Suppressor macrophage (primary cell): ENCODE results near the gene MRPL27.
A peak's percentile ranks its signal among the peaks of the same experiment; 100 is the strongest.
"Not testable (repeated sequence)": the region's sequence is repeated elsewhere in the genome, so short reads cannot be mapped to it uniquely, and the experiment has no call there.

Experiments
- DNase-seq, 4 experiments: peaks; one replicate each; pipeline ENCODE4 v3.0.0-alpha.2; 2020 to 2022
- total RNA-seq, 17 experiments: gene quantifications; one replicate each; lab custom pipeline; 2026; ENCODE audit warnings: mixed read lengths in 6 of 17, inconsistent platforms in 3 of 17; lab: John Stamatoyannopoulos, UW

The MRPL27 gene
- total RNA-seq: 10.9 to 32.8 (median 22.0) reads per million in 17 experiments

DNA sequence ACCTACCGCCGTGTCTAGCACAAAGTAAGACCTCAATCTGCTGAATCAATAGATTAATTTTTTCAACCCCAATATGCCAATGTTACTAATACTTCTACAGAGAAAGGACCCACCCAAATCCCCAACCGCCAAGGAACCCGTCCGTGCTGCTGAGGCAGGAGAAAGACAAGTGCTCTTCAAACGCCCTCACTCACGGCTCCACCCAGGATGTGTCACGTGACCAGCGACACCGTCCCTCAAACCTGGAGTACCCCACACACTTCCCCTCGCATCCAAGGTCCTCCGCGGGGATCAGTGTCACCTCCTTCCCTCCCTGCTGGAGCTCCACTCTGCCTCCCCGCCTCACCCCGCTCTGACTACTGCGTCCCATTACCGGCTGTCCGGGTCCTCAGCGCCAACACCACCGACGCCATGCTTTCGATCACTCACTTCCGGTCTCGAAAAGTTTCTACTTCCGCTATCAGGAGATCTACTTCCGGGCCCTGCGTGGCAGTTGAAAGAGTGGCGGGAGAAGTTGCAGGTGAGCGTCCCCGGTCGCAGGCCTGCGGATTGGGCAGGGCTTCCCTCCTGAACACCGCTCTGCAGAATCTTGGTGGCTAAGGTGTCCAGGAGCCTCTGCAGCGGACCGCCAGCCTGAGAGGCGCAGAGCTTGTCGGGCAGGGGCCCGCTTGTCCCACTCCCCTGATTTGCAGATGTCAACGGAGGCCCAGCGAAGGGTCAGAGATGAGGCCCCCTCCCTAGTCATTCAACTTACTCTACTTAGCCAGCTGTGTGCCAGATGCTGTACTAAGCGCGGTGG lies at the start of gene MRPL27, which contains the start of gene EME1:
Gene MRPL27 (minus strand): TSS at position 427 of the 799 bp plus-strand sequence. CDS start 14 bp downstream, at position 413.
Gene EME1 (plus strand): TSS at position 472 of the 799 bp plus-strand sequence. CDS start 1,980 bp downstream, outside the sequence.
- peak; percentile 87 to 93 (median 90) for DNase-seq

GRCh38 chr17:50422738-50423137 lies 49.8 kb upstream of the MRPL27 start:
- peak in 1 of 4 experiments; percentile 21 for DNase-seq

DNA sequence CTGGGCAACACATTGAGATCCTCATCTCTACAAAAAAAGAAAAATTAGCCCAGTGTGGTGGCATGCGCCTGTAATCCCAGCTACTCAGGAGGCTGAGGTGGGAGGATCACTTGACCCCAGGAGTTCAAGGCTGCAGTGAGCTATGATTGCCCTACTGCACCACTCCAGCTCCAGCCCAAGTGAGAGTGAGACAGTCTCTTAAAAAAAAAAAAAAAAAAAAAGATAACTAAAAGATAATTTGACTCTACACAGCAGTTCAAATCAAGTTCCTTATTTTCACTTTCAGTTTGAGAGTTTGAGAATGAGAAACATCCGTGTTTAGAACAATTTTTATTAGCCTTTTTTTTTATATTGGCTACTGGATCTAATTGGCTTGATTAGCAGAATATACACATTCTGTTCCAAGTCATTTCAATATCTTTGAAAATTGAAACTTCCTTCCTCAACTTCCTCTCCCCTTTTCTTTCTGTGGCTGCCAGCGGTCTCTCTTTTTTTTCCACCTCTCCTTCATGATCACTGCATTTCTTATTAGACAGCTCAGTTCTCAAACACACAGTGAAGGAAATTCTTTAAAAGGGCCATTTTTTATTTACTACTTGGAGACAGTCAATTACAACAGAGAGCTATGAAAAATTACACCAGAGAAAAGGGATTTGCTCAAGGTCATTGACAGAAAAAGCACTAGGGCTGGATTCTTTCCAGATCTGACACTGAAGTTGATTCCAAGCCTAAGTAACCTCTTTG lies 48.5 kb upstream of the MRPL27 start:
- DNase-seq: peak in 2 of 4 experiments; percentile 54 to 62

DNA sequence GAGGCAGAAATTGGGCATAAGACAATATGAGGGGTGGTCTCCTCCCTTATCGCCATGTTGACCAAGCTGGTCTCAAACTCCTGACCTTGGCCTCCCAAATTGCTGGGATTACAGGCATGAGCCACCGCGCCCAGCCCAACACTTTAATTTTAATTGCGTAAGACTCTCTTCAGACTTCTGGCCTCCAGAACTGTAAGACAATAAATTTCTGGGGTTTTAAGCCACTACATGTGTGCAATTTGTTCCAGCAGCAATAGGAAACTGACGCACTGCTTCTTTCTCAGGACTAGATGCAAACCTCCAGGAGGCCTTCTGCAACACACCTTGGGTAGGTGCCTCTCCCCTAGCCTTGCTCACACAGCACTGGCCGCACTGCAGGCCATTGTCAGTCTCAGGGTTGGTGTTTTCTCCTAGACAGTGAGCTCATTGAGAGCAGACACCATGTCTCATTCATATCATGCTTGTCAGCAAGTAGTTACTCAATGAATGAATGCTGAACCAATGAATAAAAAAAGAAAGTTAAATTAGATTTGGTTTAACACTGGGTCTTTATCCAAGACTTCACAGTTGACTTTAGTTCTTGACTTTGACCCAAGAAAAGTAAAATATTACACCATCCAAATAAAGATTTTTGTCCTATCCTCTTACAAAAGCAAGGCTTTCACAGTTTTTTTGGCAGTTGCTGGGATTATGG lies 47.6 kb upstream of the MRPL27 start:
- DNase-seq: peak in 1 of 4 experiments; percentile 4

GRCh38 chr17:50419577-50419976 lies 46.6 kb upstream of the MRPL27 start:
- not testable (repeated sequence) for DNase-seq

- no peak for DNase-seq
These were observed 41.8 kb upstream of the MRPL27 start for GRCh38 chr17:50414808-50415207.

- DNase-seq: no peak
These were observed 39.3 kb upstream of the MRPL27 start for GRCh38 chr17:50412188-50412732.

GRCh38 chr17:50407921-50408320 lies 34.9 kb upstream of the MRPL27 start:
- no peak for DNase-seq

GRCh38 chr17:50406578-50406977 lies 33.6 kb upstream of the MRPL27 start:
- DNase-seq: no peak

- not testable (repeated sequence) for DNase-seq
These were observed 32.4 kb upstream of the MRPL27 start for GRCh38 chr17:50405351-50405750.

DNA sequence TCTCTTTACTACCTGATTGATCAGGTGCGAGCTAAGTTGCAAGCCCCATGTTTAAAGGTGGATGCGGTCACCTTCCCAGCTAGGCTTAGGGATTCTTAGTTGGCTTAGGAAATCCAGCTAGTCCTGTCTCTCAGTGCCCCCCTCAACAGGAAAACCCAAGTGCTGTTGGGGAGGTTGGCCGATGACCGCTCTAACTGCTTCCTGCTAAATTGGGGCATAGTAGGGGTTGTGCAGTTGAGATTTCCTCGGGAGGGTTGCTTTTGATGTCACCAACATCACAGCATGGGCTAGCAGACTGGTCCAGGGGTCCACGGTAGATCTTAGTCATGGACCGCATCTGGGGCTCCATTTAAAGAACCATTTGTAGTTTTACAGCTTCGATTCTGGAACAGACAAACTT lies 26.6 kb upstream of the MRPL27 start:
- DNase-seq: not testable (repeated sequence)

- not testable (repeated sequence) for DNase-seq
These were observed 25.7 kb upstream of the MRPL27 start for GRCh38 chr17:50398672-50399071.

DNA sequence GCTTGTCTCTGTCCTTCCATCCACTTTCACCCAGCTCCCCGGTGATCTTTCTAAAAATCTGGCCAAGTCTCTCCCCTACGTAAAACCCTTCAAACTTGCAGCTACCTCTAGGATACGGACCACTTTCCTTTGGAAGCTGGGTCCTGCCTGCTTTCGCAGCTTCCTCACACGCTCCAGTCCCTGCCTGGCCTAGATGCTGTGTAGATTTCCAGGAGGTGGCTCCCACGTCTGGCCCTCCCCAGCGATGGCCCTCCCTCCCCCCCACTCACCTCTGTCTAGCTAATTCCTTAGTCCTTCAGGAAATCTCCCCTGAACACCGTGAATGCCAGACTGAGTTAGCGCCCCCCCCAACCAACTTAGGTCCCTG lies 24.9 kb upstream of the MRPL27 start:
- DNase-seq: no peak

- DNase-seq: peak; percentile 91 to 94 (median 94)
These were observed 24.3 kb upstream of the MRPL27 start, which contains the start of gene LRRC59 for GRCh38 chr17:50397111-50397918. Gene LRRC59, minus strand, starts transcription at chr17:50397523. Its CDS starts 206 bp downstream, at chr17:50397317.

DNA sequence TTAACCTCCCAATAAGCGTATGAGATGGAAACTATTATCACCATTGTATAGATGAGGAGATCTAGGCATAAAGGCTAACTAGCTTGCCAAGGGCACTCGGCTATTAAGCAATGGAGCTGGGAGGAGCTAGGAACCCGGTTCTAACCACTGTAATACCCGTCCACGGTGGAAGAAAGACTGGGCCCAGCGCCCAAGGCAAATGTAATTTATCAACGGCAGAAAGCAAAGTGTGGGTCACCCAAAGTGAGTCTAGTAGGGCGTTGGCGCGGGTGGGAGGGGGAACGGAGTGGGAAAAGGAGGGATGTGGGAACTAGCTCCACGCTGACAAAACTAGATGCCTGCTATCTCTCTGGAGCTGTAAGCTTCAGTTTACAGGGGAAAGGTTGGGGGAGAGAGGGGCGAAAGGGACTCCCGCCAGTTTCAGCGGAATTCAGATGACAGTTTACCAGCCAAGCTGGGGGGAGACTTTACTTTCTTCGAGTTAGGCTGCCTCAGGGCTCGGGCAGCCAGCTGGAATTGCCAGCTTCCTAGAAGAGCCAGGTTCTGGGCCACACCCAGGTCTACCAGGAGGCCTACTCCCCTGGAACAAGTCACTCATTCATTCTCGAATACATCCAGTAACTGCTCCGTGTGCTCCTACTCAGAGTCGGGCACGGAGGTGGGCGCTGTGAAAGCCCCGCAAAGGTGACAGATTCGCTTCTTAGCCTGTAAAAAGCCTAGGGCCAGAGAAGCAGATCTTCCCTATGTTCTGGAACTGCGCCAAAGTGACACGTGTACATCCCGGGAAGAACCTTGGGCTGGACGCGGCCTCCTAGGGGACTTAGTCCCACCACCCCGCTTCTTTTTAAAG lies 23.5 kb upstream of the MRPL27 start:
- peak; percentile 61 to 77 (median 69) for DNase-seq

DNA sequence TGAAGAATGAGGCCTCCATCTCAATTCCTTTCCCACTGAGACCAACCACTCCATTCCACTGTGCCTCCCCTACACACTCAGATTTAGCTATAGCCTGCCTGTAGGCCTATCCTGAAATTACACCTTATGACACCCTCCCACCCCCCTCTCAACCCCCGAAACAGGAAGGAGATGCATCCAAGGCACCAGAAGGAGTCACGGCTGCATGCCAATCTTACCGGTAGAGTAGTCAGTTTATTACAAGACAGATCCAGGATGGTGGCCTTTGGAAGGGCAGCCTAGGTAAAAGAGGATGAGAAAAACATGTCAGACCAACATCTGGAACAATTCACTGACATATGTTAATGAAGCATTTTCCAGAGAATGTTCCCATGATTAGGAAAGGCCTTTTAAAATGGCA lies 21.7 kb upstream of the MRPL27 start:
- DNase-seq: peak in 2 of 4 experiments; percentile 11 to 20

DNA sequence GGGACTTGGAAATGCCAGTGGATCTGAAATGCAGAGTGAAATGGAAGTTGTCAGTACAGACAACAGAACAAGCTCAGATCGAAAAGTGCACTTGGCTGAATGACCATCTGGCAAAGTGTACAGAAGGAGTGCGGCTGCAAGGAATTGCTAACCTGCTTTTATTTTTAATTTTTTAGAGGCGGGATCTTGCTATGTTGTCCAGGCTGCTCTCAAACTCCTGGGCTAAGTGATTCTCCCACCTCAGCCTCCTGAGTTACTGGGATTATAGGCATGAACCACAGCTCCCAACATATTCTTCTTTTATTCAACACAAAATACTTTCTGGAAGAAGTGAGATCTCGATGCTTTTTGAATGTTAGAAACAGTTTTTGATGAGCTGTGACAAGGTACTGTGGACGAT lies 20.7 kb upstream of the MRPL27 start:
- DNase-seq: no peak

- no peak for DNase-seq
These were observed 19.6 kb upstream of the MRPL27 start for GRCh38 chr17:50392621-50393020.

DNA sequence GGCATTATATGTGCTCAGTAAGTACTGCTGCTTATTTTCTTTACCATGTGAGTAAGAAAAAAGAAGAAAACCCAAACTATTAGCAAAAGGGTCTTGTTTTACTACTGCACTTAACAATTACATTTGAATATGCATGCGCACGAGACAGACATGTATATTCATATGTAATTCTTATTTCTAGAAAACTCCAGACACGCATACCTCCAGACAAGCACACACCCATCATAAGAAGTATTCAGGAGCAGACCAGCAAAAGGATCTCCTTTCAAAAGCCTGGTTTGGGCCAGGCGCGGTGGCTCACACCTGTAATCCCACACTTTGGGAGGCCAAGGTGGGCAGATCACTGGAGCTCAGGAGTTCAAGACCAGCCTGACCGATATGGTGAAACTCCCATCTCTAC lies 16.6 kb upstream of the MRPL27 start:
- DNase-seq: no peak

- DNase-seq: no peak
These were observed 15.7 kb upstream of the MRPL27 start for GRCh38 chr17:50388728-50389127.

GRCh38 chr17:50386510-50386909 lies 13.5 kb upstream of the MRPL27 start:
- no peak for DNase-seq
